IPS-18a (cell line): ENCODE measurements around the gene ZNF594.
"Not testable (repeated sequence)": the region's sequence is repeated elsewhere in the genome, so short reads cannot be mapped to it uniquely, and the experiment has no call there.

Experiments
- H3K27ac ChIP-seq: one replicate; pipeline ENCODE4 v1.5.1; 2013; ENCODE audit warnings: low read length
- H3K27me3 ChIP-seq: one replicate; pipeline ENCODE4 v1.6.1; 2013; ENCODE audit warnings: mild to moderate bottlenecking, low read length; ENCODE audit not compliant: control insufficient read depth, insufficient read depth
- H3K36me3 ChIP-seq: one replicate; pipeline ENCODE4 v1.6.1; 2013; ENCODE audit warnings: low read depth, low read length; ENCODE audit not compliant: control insufficient read depth
- H3K4me1 ChIP-seq: one replicate; pipeline ENCODE4 v1.6.1; 2013; ENCODE audit warnings: low read depth, low read length; ENCODE audit not compliant: control insufficient read depth
- H3K4me3 ChIP-seq: one replicate; pipeline ENCODE4 v1.5.1; 2013; ENCODE audit warnings: low read length
- H3K9ac ChIP-seq: one replicate; pipeline ENCODE4 v1.6.1; 2013; ENCODE audit warnings: mild to moderate bottlenecking, low read length, moderate library complexity
- H3K9me3 ChIP-seq: one replicate; pipeline ENCODE4 v1.6.1; 2013; ENCODE audit warnings: low read depth, low read length; ENCODE audit not compliant: control insufficient read depth

ZNF594 gene

GRCh38 chr17:5146122-5146521 is 45.5 kb downstream of the ZNF594 start:
- H3K9ac ChIP-seq, H3K27me3 ChIP-seq, H3K27ac ChIP-seq, H3K36me3 ChIP-seq, H3K9me3 ChIP-seq, H3K4me3 ChIP-seq, H3K4me1 ChIP-seq: not testable (repeated sequence)

GRCh38 chr17:5142877-5143276 is 48.8 kb downstream of the ZNF594 start:
- H3K27me3 ChIP-seq, H3K4me1 ChIP-seq, H3K9ac ChIP-seq, H3K4me3 ChIP-seq, H3K9me3 ChIP-seq, H3K27ac ChIP-seq, H3K36me3 ChIP-seq: not testable (repeated sequence)

- no peaks in the 10 kb centered on the region for H3K27me3 ChIP-seq
- H3K4me1 ChIP-seq, result no peaks in the 10 kb centered on the region
- no peaks in the 10 kb centered on the region for H3K36me3 ChIP-seq
- H3K9ac ChIP-seq, result no peak overlapping the region
- H3K4me3 ChIP-seq, result no peak overlapping the region
- H3K27ac ChIP-seq, result no peak overlapping the region
- H3K9me3 ChIP-seq, result no peaks in the 10 kb centered on the region
These were observed 52.3 kb downstream of the ZNF594 start for GRCh38 chr17:5139458-5139732.

- Histone ChIP-seq H3K4me3 (no peak overlapping the region), H3K27ac (no peak overlapping the region), H3K27me3 (no peaks in the 10 kb centered on the region), H3K36me3 (no peaks in the 10 kb centered on the region), H3K9ac (no peak overlapping the region), H3K4me1 (no peaks in the 10 kb centered on the region), H3K9me3 (no peaks in the 10 kb centered on the region)
These were observed 52.8 kb downstream of the ZNF594 start for GRCh38 chr17:5138616-5139457.

- H3K27ac ChIP-seq, H3K9me3 ChIP-seq, H3K36me3 ChIP-seq, H3K4me1 ChIP-seq, H3K9ac ChIP-seq, H3K27me3 ChIP-seq, H3K4me3 ChIP-seq: not testable (repeated sequence)
These were observed 53.5 kb downstream of the ZNF594 start for GRCh38 chr17:5138198-5138544.

GRCh38 chr17:5137511-5138197 is 54.0 kb downstream of the ZNF594 start:
- H3K4me1 ChIP-seq, H3K36me3 ChIP-seq, H3K27me3 ChIP-seq, H3K9me3 ChIP-seq, H3K9ac ChIP-seq, H3K4me3 ChIP-seq, H3K27ac ChIP-seq: not testable (repeated sequence)

- not testable (repeated sequence) for H3K36me3 ChIP-seq, H3K27ac ChIP-seq, H3K4me3 ChIP-seq, H3K4me1 ChIP-seq, H3K27me3 ChIP-seq, H3K9me3 ChIP-seq, H3K9ac ChIP-seq
These were observed 54.9 kb downstream of the ZNF594 start for GRCh38 chr17:5136580-5137412.

GRCh38 chr17:5135726-5136579 is 55.7 kb downstream of the ZNF594 start:
- Histone ChIP-seq H3K9ac (no peak overlapping the region), H3K4me1 (no peaks in the 10 kb centered on the region), H3K4me3 (no peak overlapping the region), H3K27me3 (no peaks in the 10 kb centered on the region), H3K27ac (no peak overlapping the region), H3K36me3 (no peaks in the 10 kb centered on the region), H3K9me3 (no peaks in the 10 kb centered on the region)

- not testable (repeated sequence) for H3K27ac ChIP-seq, H3K4me3 ChIP-seq, H3K9me3 ChIP-seq, H3K9ac ChIP-seq, H3K27me3 ChIP-seq, H3K36me3 ChIP-seq, H3K4me1 ChIP-seq
These were observed 56.4 kb downstream of the ZNF594 start for GRCh38 chr17:5135131-5135712.

- H3K9me3 ChIP-seq, H3K9ac ChIP-seq, H3K36me3 ChIP-seq, H3K27me3 ChIP-seq, H3K4me1 ChIP-seq, H3K4me3 ChIP-seq, H3K27ac ChIP-seq: not testable (repeated sequence)
These were observed 57.1 kb downstream of the ZNF594 start for GRCh38 chr17:5134571-5134970.

GRCh38 chr17:5133961-5134360 is 57.7 kb downstream of the ZNF594 start:
- not testable (repeated sequence) for H3K9ac ChIP-seq, H3K4me3 ChIP-seq, H3K36me3 ChIP-seq, H3K9me3 ChIP-seq, H3K27me3 ChIP-seq, H3K4me1 ChIP-seq, H3K27ac ChIP-seq
